ENCODE results near the gene TMEM254. TPM values are rescaled to one million over a fixed set of nuclear protein-coding genes. Genes with fewer than 3 reads are reported as not detected.
"Not testable (repeated sequence)": the region's sequence is repeated elsewhere in the genome, so short reads cannot be mapped to it uniquely, and the experiment has no call there.

The TMEM254 gene
- total and polyA plus RNA-seq, 2 experiments from 2014 or later: 21.1 to 21.5 TPM

GRCh38 chr10:80035430-80035829 lies 43.0 kb upstream of the TMEM254 start:
- not testable (repeated sequence) for DNase-seq (ENCODE audit: low spot score); H2AFZ ChIP-seq; H3F3A ChIP-seq (replicated peaks; ENCODE audit: low read depth); H3K36me3 Mint-ChIP-seq (ENCODE audit: low read depth); H3K9me3 Mint-ChIP-seq; H3K4me1 ChIP-seq (ENCODE audit: insufficient read depth); ATAC-seq; H3K36me3 ChIP-seq (ENCODE audit: insufficient read depth); H3K4me1 Mint-ChIP-seq; H3K4me2 ChIP-seq; H3K79me2 ChIP-seq (replicated peaks; ENCODE audit: insufficient read depth); H3K27ac ChIP-seq (ENCODE audit: low read depth); H3K27me3 ChIP-seq (ENCODE audit: insufficient read depth); H3K27me3 Mint-ChIP-seq (ENCODE audit: insufficient read depth, low read depth, poor library complexity); H4K20me1 ChIP-seq (replicated peaks; ENCODE audit: insufficient read depth); H3K4me3 ChIP-seq; H3K27ac Mint-ChIP-seq; H3K4me3 Mint-ChIP-seq; H3K9me2 ChIP-seq (ENCODE audit: insufficient read depth)

- H2AFZ ChIP-seq; H3F3A ChIP-seq (replicated peaks; ENCODE audit: low read depth); H3K4me3 ChIP-seq; H3K4me1 Mint-ChIP-seq; H3K9me2 ChIP-seq (ENCODE audit: insufficient read depth); H3K27ac ChIP-seq (ENCODE audit: low read depth); H3K36me3 ChIP-seq (ENCODE audit: insufficient read depth); H3K27ac Mint-ChIP-seq; ATAC-seq; H3K4me1 ChIP-seq (ENCODE audit: insufficient read depth); H4K20me1 ChIP-seq (replicated peaks; ENCODE audit: insufficient read depth); DNase-seq (ENCODE audit: low spot score); H3K27me3 ChIP-seq (ENCODE audit: insufficient read depth); H3K27me3 Mint-ChIP-seq (ENCODE audit: insufficient read depth, low read depth, poor library complexity); H3K36me3 Mint-ChIP-seq (ENCODE audit: low read depth); H3K9me3 Mint-ChIP-seq; H3K4me3 Mint-ChIP-seq; H3K4me2 ChIP-seq; H3K79me2 ChIP-seq (replicated peaks; ENCODE audit: insufficient read depth): not testable (repeated sequence)
These were observed 41.5 kb upstream of the TMEM254 start for GRCh38 chr10:80036921-80037500.

- ATAC-seq; H4K20me1 ChIP-seq (replicated peaks; ENCODE audit: insufficient read depth); H3K27ac Mint-ChIP-seq; H3K79me2 ChIP-seq (replicated peaks; ENCODE audit: insufficient read depth); H3K4me3 Mint-ChIP-seq; H3K36me3 ChIP-seq (ENCODE audit: insufficient read depth); H3K4me1 Mint-ChIP-seq; DNase-seq (ENCODE audit: low spot score); H3K9me3 Mint-ChIP-seq; H3K27ac ChIP-seq (ENCODE audit: low read depth); H3K4me2 ChIP-seq; H3K9me2 ChIP-seq (ENCODE audit: insufficient read depth); H3F3A ChIP-seq (replicated peaks; ENCODE audit: low read depth); H2AFZ ChIP-seq; H3K36me3 Mint-ChIP-seq (ENCODE audit: low read depth); H3K4me1 ChIP-seq (ENCODE audit: insufficient read depth); H3K4me3 ChIP-seq; H3K27me3 Mint-ChIP-seq (ENCODE audit: insufficient read depth, low read depth, poor library complexity); H3K27me3 ChIP-seq (ENCODE audit: insufficient read depth): not testable (repeated sequence)
These were observed 40.2 kb upstream of the TMEM254 start for GRCh38 chr10:80038226-80038625.

GRCh38 chr10:80041162-80041561 lies 37.3 kb upstream of the TMEM254 start:
- H4K20me1 ChIP-seq (replicated peaks; ENCODE audit: insufficient read depth): no peaks in the 10 kb centered on the region
- Mint-ChIP-seq H3K27ac (no peak overlapping the region), H3K36me3 (ENCODE audit: low read depth) (no peaks in the 10 kb centered on the region), H3K9me3 (no peaks in the 10 kb centered on the region), H3K4me1 (no peaks in the 10 kb centered on the region), H3K4me3 (no peak overlapping the region), H3K27me3 (ENCODE audit: insufficient read depth, low read depth, poor library complexity) (peaks cover 2% of the 10 kb centered on the region)
- no peaks in the 10 kb centered on the region for H3K4me1 ChIP-seq (ENCODE audit: insufficient read depth)
- H2AFZ ChIP-seq: no peak overlapping the region
- ATAC-seq: no peak
- no peaks in the 10 kb centered on the region for H3F3A ChIP-seq (replicated peaks; ENCODE audit: low read depth)
- H3K27ac ChIP-seq (ENCODE audit: low read depth): no peak overlapping the region
- H3K4me3 ChIP-seq: no peak overlapping the region
- no peak for TF ChIP-seq STAT1 (IDR thresholded peaks at IDR 0.05; ENCODE audit: unreplicated experiment)
- H3K9me2 ChIP-seq (ENCODE audit: insufficient read depth): no peaks in the 10 kb centered on the region
- no peak for DNase-seq (ENCODE audit: low spot score)
- no peak overlapping the region for H3K4me2 ChIP-seq
- no peaks in the 10 kb centered on the region for H3K36me3 ChIP-seq (ENCODE audit: insufficient read depth)
- no peaks in the 10 kb centered on the region for H3K27me3 ChIP-seq (ENCODE audit: insufficient read depth)
- H3K79me2 ChIP-seq (replicated peaks; ENCODE audit: insufficient read depth): no peaks in the 10 kb centered on the region
